ENCODE data around the gene PDIA4.

The PDIA4 gene

DNA sequence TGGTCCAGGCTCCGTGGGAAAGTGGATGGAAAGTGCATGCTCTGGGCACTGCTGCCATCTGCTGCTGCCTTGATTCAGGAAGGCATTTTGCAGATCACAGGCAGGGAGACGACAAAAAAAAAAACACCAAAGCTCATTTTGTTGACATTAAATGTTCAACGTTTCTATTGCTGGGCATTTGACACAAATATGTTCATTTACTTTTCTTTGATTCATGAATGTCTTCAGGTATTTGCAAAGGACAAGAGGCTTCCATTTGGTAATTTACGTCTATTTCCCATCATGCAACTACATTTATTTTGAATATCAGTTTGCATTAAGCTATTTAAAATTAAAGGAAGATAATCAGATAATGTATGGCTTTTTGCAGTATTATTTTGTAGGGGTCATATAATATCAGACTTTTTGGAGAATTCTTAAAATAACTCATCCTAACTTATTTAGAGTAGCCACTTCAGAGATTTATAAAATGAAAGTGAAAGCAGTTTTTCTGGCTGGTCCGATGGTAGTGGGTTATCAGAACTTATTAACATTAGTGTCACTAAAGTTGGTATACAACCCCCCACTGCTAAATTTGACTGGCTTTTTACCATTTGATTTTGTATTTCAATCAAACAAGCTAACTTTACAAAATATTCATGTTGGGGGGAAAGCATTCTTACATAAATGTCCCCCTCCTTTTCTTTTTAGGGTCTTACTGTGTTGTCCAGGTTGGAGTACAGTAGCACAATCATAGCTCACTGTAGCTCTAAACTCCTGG, 65.3 kb downstream of the PDIA4 start:
- peak; percentile 74 to 84 for DNase-seq
- TF ChIP-seq GATA1 (IDR thresholded peaks at IDR 0.05; ENCODE audit: low read depth, low read length) (no peak), POLR2A (IDR thresholded peaks at IDR 0.05; ENCODE audit: low read length) (no peak)

- no peak for DNase-seq
- TF ChIP-seq GATA1 (IDR thresholded peaks at IDR 0.05; ENCODE audit: low read depth, low read length) = no peak
- TF ChIP-seq POLR2A (IDR thresholded peaks at IDR 0.05; ENCODE audit: low read length) = no peak
These were observed 65.9 kb downstream of the PDIA4 start for GRCh38 chr7:148962440-148962822.

DNA sequence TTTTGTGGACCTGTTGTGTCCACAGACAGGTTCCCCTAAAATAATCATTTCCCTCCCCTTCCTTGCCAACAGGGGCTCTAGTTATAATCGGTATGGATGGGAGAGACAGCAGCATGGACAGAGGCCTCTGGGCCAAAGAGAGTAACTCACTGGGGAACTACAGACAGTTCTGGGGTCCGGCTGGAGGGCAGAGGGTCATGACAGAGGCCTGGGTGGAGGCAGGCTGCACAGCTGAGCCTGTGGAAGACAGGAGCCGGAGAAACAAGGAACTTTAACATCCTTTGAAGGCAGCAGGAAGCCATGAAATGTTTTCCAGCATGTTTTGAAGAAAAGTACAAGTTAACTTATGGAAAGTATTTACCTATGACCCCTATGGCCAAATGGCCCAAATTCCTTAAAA, 68.6 kb downstream of the PDIA4 start:
- no peak for TF ChIP-seq GATA1 (IDR thresholded peaks at IDR 0.05; ENCODE audit: low read depth, low read length)
- TF ChIP-seq POLR2A (IDR thresholded peaks at IDR 0.05; ENCODE audit: low read length) = no peak
- DNase-seq = no peak

- TF ChIP-seq GATA1 (IDR thresholded peaks at IDR 0.05; ENCODE audit: low read depth, low read length) = no peak
- TF ChIP-seq POLR2A (IDR thresholded peaks at IDR 0.05; ENCODE audit: low read length) = no peak
- no peak for DNase-seq
These were observed 70.2 kb downstream of the PDIA4 start for GRCh38 chr7:148958061-148958460.

DNA sequence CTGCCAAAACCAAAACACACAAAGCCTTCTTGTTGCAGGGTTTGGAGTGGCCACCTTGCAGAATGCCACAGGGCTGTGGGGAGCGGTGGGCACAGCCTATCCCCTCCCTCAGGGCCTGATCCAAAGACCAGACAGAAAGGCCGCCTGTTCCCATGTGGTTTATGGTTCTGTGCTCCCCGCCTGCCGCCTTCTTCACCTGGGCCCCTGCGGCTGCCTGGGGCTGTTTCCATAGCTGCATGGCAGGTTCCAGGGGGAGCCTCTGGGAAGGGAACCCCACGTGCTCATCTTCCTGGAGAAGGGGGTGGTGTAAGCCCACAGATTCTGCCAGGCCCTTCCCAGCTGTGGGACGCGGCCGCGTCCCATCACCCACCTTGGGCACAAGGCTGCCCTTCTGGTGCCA, 73.5 kb downstream of the PDIA4 start:
- no peak for TF ChIP-seq POLR2A (IDR thresholded peaks at IDR 0.05; ENCODE audit: low read length)
- DNase-seq = no peak

- no peak for TF ChIP-seq GATA1 (IDR thresholded peaks at IDR 0.05; ENCODE audit: low read depth, low read length)
- no peak for TF ChIP-seq POLR2A (IDR thresholded peaks at IDR 0.05; ENCODE audit: low read length)
These were observed 74.6 kb downstream of the PDIA4 start for GRCh38 chr7:148953676-148954075.

More at GRCh38 chr7:148953676-148954075, 74.6 kb downstream of the PDIA4 start:
- no peak for DNase-seq

Data from erythroblast (primary cell).